Omental fat pad (tissue), 4 donors: ENCODE measurements around the gene GSE1. TPM values are rescaled to one million over a fixed set of nuclear protein-coding genes. Genes with fewer than 3 reads are reported as not detected.

ENCODE experiments used
- ATAC-seq: fragments of 150-250 bp; one replicate; pipeline ENCODE4 v1.9.1; 2016; ENCODE audit warnings: mild to moderate bottlenecking, moderate library complexity; ENCODE audit not compliant: low FRiP score
- DNase-seq: peaks from one replicate; pipeline ENCODE4 v3.0.0-alpha.2; 2019; ENCODE audit warnings: low spot score
- total RNA-seq, 4 donors: library from RNA; depleted of rRNA; stranded (reverse); fragments of >200 nt; gene quantifications; one replicate each; pipeline ENCODE4 v1.1.0, GENCODE V29; 2016
- TF ChIP-seq, protein P1 (sequence below), 3 donors: fragments of 450-650 bp; IDR thresholded peaks; one replicate each; pipeline ENCODE4 v1.5.1; 2016 to 2017; ENCODE audit warnings: antibody characterized with exemption in 3 of 3, mild to moderate bottlenecking in 3 of 3, moderate library complexity in 2 of 3

The GSE1 gene
- total RNA-seq, 4 donors from 2014 or later, result 50.9 to 181 (median 90.9) TPM

DNA sequence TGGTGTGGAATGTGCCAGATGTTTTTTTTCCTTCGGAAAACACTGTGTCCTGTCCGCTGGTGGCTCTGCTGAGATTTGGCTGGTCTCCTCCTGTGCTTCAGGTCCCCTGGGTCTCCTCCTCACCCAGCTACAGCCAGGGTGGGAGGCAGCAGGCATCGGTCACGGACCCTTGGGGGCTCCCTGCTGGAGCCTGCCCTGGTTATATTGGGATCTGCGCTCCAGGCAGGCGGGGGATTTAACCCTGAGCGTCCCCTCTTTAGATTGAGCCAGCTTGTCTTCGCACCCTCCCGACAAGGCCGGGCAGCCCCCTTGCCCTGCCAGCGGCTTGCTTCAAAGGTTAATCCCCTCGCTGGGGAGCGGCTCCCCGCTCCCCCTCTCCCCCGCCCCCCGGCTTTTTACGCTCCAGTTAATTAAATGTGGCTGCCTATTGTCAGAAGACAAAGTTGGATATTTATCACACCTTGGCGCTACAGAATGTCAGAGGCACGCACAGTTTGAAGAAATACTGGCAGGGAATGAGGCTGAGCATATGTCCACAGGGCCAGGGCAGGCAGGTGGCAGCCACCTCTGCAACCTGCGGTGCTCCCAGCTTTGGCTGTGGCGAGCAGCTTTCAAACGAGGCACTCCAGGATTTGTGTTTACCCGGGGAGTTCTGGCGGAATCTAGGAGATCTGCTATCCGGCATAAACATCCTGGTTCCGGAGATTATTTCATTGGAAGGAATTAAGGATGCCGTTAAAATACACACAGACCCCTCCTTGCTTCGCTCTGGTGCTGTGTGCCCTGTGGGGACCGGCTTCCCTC lies 38.2 kb upstream of the GSE1 start:
- ATAC-seq (no peak), DNase-seq (no peak)
- TF ChIP-seq, protein P1, sequence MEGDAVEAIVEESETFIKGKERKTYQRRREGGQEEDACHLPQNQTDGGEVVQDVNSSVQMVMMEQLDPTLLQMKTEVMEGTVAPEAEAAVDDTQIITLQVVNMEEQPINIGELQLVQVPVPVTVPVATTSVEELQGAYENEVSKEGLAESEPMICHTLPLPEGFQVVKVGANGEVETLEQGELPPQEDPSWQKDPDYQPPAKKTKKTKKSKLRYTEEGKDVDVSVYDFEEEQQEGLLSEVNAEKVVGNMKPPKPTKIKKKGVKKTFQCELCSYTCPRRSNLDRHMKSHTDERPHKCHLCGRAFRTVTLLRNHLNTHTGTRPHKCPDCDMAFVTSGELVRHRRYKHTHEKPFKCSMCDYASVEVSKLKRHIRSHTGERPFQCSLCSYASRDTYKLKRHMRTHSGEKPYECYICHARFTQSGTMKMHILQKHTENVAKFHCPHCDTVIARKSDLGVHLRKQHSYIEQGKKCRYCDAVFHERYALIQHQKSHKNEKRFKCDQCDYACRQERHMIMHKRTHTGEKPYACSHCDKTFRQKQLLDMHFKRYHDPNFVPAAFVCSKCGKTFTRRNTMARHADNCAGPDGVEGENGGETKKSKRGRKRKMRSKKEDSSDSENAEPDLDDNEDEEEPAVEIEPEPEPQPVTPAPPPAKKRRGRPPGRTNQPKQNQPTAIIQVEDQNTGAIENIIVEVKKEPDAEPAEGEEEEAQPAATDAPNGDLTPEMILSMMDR (IDR thresholded peaks at IDR 0.05), result no peak

DNA sequence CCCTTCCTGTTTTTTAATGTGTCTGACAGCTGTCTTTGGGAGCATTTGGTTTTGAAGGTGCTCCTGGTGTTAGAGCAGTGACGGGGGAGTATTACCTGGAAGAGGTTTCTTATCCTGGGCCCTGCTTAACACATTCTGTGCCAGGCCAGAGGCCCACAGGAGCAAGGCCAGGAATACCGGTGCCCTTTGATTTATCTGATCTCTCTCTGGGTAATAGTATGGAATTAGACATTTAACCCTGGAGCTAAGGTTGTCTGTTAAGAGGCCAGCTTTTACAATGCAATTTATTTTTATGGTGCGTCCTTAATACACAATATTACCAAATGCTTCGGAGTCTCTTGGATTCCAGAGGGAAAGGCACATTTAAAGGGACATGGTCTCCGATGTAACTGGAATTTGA lies 37.2 kb upstream of the GSE1 start:
- ATAC-seq (no peak), DNase-seq (no peak)
- TF ChIP-seq, protein P1 (IDR thresholded peaks at IDR 0.05), result no peak

DNA sequence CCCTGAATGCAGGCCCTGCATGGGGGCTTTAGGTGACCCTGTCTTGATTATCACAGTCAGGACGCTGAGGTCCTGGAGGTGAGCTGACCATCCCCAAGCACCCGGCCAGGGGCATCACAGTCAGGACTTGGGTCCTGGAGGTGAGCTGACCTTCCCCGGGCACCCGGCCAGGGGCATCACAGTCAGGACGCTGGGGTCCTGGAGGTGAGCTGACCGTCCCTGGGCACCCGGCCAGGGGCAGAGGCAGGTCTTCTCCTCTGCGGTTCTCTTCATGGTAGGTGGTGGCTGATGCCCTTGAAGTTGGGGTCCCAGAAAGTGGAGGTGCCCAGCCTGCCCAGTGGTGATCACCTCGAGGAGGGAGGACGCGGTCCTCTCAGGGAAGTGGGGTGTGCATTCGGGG lies 36.2 kb upstream of the GSE1 start:
- TF ChIP-seq, protein P1 (IDR thresholded peaks at IDR 0.05), result no peak
- DNase-seq (no peak), ATAC-seq (no peak)

DNA sequence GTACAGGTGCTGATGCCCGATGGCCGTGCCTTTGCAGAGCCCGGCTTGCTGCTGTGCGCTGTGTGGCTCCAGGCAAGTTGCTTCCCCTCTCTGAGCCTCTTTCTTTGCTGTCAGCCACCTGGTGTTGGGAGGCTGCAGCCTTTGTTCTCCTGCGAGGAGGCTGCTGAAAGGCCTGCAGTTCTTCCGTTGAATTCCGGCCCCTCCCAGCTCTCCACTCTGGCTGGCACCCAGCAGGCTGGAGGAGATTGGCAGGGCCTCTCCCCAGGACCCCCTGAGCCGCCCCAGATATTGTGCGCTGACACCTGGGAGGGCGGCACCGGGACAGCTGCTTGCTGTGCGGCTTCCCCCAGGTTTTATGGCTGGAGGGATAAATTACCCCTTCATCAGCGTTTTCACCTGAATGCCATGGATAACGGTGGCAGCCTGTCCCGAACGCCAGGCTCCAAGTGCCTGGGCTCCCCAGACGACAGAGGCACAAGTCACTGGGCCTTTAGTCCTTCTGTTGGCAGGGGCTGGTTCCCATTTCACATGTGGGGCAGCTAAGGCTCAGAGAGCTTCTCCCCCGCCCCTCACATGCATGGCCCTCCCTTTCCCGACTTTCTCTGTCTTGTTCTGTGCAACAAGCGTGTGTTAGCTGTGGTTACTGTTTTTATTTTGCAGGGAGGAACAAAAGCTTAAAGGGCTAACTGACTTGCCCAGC lies 35.1 kb upstream of the GSE1 start:
- TF ChIP-seq, protein P1 (IDR thresholded peaks at IDR 0.05), result no peak
- ATAC-seq, result no peak
- DNase-seq, result no peak

DNA sequence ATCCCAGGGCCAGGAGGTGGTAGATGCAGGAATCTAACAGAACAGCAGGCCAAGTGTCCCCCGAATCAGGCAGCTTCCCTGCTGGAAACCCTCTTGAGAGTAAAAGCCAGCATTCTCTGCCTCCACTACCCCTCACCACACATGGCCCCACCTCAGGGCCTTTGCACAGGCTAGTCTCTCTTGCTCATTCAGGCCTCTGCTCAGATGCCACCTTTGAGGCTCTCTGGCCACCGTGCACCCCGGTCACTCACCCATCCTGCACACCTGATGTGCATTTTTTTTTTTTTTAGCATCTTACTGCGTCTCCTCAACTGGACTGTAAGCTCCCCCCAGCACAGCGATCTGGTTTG lies 34.5 kb upstream of the GSE1 start:
- no peak for DNase-seq
- TF ChIP-seq, protein P1 (IDR thresholded peaks at IDR 0.05), result no peak
- ATAC-seq, result no peak

DNA sequence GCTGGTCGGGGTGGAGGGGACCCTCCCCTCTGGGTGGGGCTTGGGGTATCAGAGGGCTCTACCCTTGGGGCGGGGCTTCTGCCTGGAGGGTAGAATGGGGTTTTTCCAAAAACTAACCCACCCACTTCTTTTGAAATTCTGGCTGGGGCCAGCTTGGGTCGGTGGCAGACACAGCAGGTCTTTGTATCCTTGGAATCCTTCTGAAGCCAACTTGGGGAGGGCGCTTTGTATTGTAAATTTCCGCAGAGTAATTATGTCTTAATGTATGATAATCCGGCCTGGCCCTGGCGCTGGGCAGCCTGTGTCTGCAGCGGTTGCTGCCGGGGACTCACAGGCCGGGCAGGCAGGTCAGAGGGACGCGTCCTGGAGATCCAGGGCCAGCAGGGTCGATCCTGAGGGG lies 33.9 kb upstream of the GSE1 start:
- DNase-seq (no peak), ATAC-seq (no peak)
- TF ChIP-seq, protein P1 (IDR thresholded peaks at IDR 0.05), result no peak
